Gastroesophageal sphincter (tissue), 4 donors: ENCODE results near the gene UCK1. TPM values are rescaled to one million over a fixed set of nuclear protein-coding genes. Genes with fewer than 3 reads are reported as not detected.

Source experiments
- ATAC-seq: fragments of 150-250 bp; one replicate; pipeline ENCODE4 v1.9.1; 2016; ENCODE audit warnings: mild to moderate bottlenecking, moderate library complexity
- H3K27ac ChIP-seq, 4 donors: fragments of 200-600 bp; sonication (generic) in 3 of 4; 1 replicate in 3 of 4; 2 replicates in 1 of 4; pipeline ENCODE4 v1.5.1; 2016 to 2019
- H3K27me3 ChIP-seq: fragments of 200-600 bp; sonication (generic); one replicate; pipeline ENCODE4 v1.5.1; 2019
- H3K36me3 ChIP-seq, 2 donors: fragments of 200-600 bp; sonication (generic); one replicate each; pipeline ENCODE4 v1.5.1; 2019; ENCODE audit warnings: control low read depth in 1 of 2
- H3K4me1 ChIP-seq, 3 donors: fragments of 200-600 bp; sonication (generic); 1 replicate in 2 of 3; 2 replicates in 1 of 3; pipeline ENCODE4 v1.5.1; 2016 to 2019; ENCODE audit warnings: control low read depth in 2 of 3
- H3K4me3 ChIP-seq, 2 donors: fragments of 200-600 bp; sonication (generic); one replicate each; pipeline ENCODE4 v1.5.1; 2019; ENCODE audit warnings: mild to moderate bottlenecking in 1 of 2, moderate library complexity in 1 of 2
- H3K9me3 ChIP-seq, 3 donors: fragments of 200-600 bp; sonication (generic); one replicate each; pipeline ENCODE4 v1.5.1; 2017 to 2019; ENCODE audit warnings: control low read depth in 2 of 3
- CTCF ChIP-seq, 4 experiments: fragments of 200-600 bp in 2 of 4; fragments of 450-650 bp in 2 of 4; sonication (generic) in 1 of 4; IDR thresholded peaks; one replicate each; pipeline ENCODE4 v1.5.1; 2017 to 2019; ENCODE audit warnings: antibody characterized with exemption in 4 of 4, mild to moderate bottlenecking in 2 of 4, moderate library complexity in 2 of 4
- EP300 ChIP-seq: sonication (generic); formaldehyde crosslinking; IDR thresholded peaks from one replicate; pipeline ENCODE4 v1.6.1; 2017; ENCODE audit warnings: antibody characterized with exemption, mild to moderate bottlenecking
- POLR2A ChIP-seq, 2 donors: fragments of 450-650 bp; IDR thresholded peaks; one replicate each; pipeline ENCODE4 v1.6.1; 2017; ENCODE audit warnings: antibody characterized with exemption in 2 of 2, mild to moderate bottlenecking in 2 of 2, moderate library complexity in 1 of 2
- POLR2AphosphoS5 ChIP-seq: sonication (generic); formaldehyde crosslinking; IDR thresholded peaks from one replicate; pipeline ENCODE4 v1.6.1; 2017; ENCODE audit warnings: antibody characterized with exemption
- WGBS, 2 donors: methylation state at CpG; one replicate each; pipeline ENCODE4 v1.1.5; 2018; ENCODE audit warnings: low coverage in 1 of 2; 5-methylcytosine and 5-hydroxymethylcytosine counted together
- total RNA-seq, 4 donors: library from RNA; depleted of rRNA; stranded (reverse); fragments of >200 nt; gene quantifications; one replicate each; pipeline ENCODE4 v1.1.0, GENCODE V29; 2016

UCK1 gene
- total RNA-seq, 4 donors from 2014 or later, result 46.8 to 125 (median 51.4) TPM

- ATAC-seq, result no peak
- 82 to 95% methylated on average over 2 to 4 of the region's 8 CpGs for WGBS, 2 donors
- Histone ChIP-seq H3K4me1 (no peaks in the 10 kb centered on the region), H3K36me3 (peaks cover 0 to 30% of the 10 kb centered on the region in 2 donors), H3K9me3 (peaks cover 0 to 2% (median 0%) of the 10 kb centered on the region in 3 donors), H3K27me3 (no peaks in the 10 kb centered on the region), H3K27ac (no peak overlapping the region), H3K4me3 (no peak overlapping the region)
- no peak for TF ChIP-seq POLR2A (IDR thresholded peaks at IDR 0.05)
Measured at GRCh38 chr9:131567910-131568309, 36.8 kb upstream of the UCK1 start.

GRCh38 chr9:131566158-131566557 is 35.1 kb upstream of the UCK1 start:
- TF ChIP-seq POLR2A (IDR thresholded peaks at IDR 0.05) (no peak), POLR2AphosphoS5 (no peak), CTCF (IDR thresholded peaks at IDR 0.05) (no peak), EP300 (no peak)
- Histone ChIP-seq H3K36me3 (peaks cover 0 to 13% of the 10 kb centered on the region in 2 donors), H3K27ac (no peak overlapping the region), H3K4me1 (no peaks in the 10 kb centered on the region), H3K27me3 (no peaks in the 10 kb centered on the region), H3K4me3 (no peak overlapping the region), H3K9me3 (peaks cover 0 to 12% (median 0%) of the 10 kb centered on the region in 3 donors)
- WGBS, 2 donors, result 67 to 100% methylated on average over 1 to 2 of the region's 3 CpGs
- no peak for ATAC-seq

GRCh38 chr9:131565369-131565768 is 34.3 kb upstream of the UCK1 start:
- ATAC-seq, result no peak
- no peak overlapping the region for H3K27ac ChIP-seq
- H3K36me3 ChIP-seq, result peaks cover 0 to 13% of the 10 kb centered on the region in 2 donors
- no peak overlapping the region for H3K4me3 ChIP-seq
- no peak for TF ChIP-seq CTCF (IDR thresholded peaks at IDR 0.05)
- TF ChIP-seq POLR2A (IDR thresholded peaks at IDR 0.05), result no peak
- TF ChIP-seq EP300, result no peak
- TF ChIP-seq POLR2AphosphoS5, result no peak
- WGBS, 2 donors, result 88 to 89% methylated on average over 4 to 5 of the region's 5 CpGs
- peaks cover 0 to 12% (median 0%) of the 10 kb centered on the region in 3 donors for H3K9me3 ChIP-seq
- no peaks in the 10 kb centered on the region for H3K4me1 ChIP-seq
- H3K27me3 ChIP-seq, result no peaks in the 10 kb centered on the region

GRCh38 chr9:131562032-131562959 is 31.2 kb upstream of the UCK1 start:
- H3K4me3 ChIP-seq, result no peak overlapping the region
- no peaks in the 10 kb centered on the region for H3K36me3 ChIP-seq
- ATAC-seq, result no peak
- WGBS, 2 donors, result 63 to 65% methylated on average over 9 of the region's 9 CpGs
- H3K27ac ChIP-seq, result no peak overlapping the region
- H3K27me3 ChIP-seq, result peaks cover 7% of the 10 kb centered on the region
- TF ChIP-seq POLR2A (IDR thresholded peaks at IDR 0.05), result no peak
- TF ChIP-seq EP300, result no peak
- no peak for TF ChIP-seq CTCF (IDR thresholded peaks at IDR 0.05)
- TF ChIP-seq POLR2AphosphoS5, result no peak
- H3K4me1 ChIP-seq, result no peaks in the 10 kb centered on the region
- peaks cover 0 to 12% (median 0%) of the 10 kb centered on the region in 3 donors for H3K9me3 ChIP-seq

GRCh38 chr9:131559421-131560000 is 28.4 kb upstream of the UCK1 start:
- no peaks in the 10 kb centered on the region for H3K36me3 ChIP-seq
- peaks cover 35% of the 10 kb centered on the region for H3K27me3 ChIP-seq
- H3K27ac ChIP-seq, result no peak overlapping the region
- H3K9me3 ChIP-seq, result peaks cover 0 to 12% (median 0%) of the 10 kb centered on the region in 3 donors
- no peak for TF ChIP-seq POLR2A (IDR thresholded peaks at IDR 0.05)
- peaks cover 0 to 5% (median 0%) of the 10 kb centered on the region in 3 donors for H3K4me1 ChIP-seq
- ATAC-seq, result no peak
- no peak overlapping the region for H3K4me3 ChIP-seq
- WGBS, 2 donors, result 83% methylated on average over 1 of the region's 1 CpG; no CpG with 5 or more reads in 1 of the 2 donors
